Epithelial cell of proximal tubule (primary cell): Measurements from ENCODE around the gene HOXC5. TPM values are rescaled to one million over a fixed set of nuclear protein-coding genes. Genes with fewer than 3 reads are reported as not detected.

Experiments
- DNase-seq: peaks from one replicate; pipeline ENCODE4 v3.0.0-alpha.2; 2011; ENCODE audit warnings: low read depth
- H3K4me3 ChIP-seq: 2 replicates; pipeline ENCODE4 v1.5.1; 2011; ENCODE audit warnings: low read depth, mild to moderate bottlenecking, low read length
- CTCF ChIP-seq: conservative IDR thresholded peaks from 2 replicates; pipeline ENCODE4 v1.5.1; 2012; ENCODE audit warnings: low read depth, mild to moderate bottlenecking, low read length
- total RNA-seq: library from RNA; depleted of rRNA; stranded (reverse); fragments of >200 nt; gene quantifications from 2 replicates; pipeline ENCODE4 v1.2.3, GENCODE V29; 2015

The HOXC5 gene
- total RNA-seq, 1 donor from 2014 or later = 1.2 TPM

- DNase-seq = no peak
- TF ChIP-seq CTCF = no peak
- peak overlapping the region; percentile 98 for H3K4me3 ChIP-seq
Observed at GRCh38 chr12:53986686-53987483, 46.0 kb upstream of the HOXC5 start.

- H3K4me3 ChIP-seq = peak overlapping the region; percentile 98
- no peak for TF ChIP-seq CTCF
- no peak for DNase-seq
Observed at GRCh38 chr12:53987787-53988230, 45.0 kb upstream of the HOXC5 start.

DNA sequence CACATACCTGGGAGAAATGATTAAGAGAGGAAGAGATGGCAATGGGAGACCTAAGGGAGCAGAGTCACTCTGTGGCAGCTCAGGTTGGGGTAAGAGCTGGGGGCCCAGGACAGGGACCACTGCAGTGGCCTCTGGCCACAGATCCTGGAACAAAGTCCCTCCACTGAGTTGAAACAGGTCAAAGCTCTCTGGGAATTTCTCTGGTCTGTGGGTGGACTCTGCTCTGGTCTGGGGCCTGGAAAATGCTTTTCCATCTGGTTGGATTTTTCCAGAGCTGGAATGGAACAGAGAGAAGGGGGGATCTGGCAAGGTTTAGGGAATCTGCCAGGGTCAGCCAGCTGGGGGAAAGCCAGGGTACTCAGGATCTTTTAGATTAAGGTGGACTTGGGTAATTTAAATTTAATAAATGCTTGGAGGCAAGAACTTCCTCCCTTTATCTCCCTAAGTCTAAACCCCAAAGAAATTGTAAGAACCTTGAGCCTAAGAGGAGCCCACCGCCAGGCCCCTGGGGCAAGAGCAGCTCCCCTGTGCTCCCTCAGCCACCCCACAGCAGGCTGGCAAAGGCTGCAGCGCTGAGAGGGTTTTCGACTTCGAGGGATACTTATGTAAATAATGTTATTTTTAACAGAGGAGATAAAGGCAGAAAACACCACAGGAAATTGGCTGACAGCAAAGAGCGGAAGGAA, 44.2 kb upstream of the HOXC5 start:
- no peak for DNase-seq
- H3K4me3 ChIP-seq = peak overlapping the region; percentile 98
- no peak for TF ChIP-seq CTCF

- TF ChIP-seq CTCF = peak; percentile 61
- DNase-seq = no peak
- peak overlapping the region; percentile 98 for H3K4me3 ChIP-seq
Observed at GRCh38 chr12:53989227-53990113, 43.4 kb upstream of the HOXC5 start.

GRCh38 chr12:53990311-53991076, 42.4 kb upstream of the HOXC5 start:
- TF ChIP-seq CTCF = no peak
- no peak for DNase-seq
- H3K4me3 ChIP-seq = peak overlapping the region; percentile 98

DNA sequence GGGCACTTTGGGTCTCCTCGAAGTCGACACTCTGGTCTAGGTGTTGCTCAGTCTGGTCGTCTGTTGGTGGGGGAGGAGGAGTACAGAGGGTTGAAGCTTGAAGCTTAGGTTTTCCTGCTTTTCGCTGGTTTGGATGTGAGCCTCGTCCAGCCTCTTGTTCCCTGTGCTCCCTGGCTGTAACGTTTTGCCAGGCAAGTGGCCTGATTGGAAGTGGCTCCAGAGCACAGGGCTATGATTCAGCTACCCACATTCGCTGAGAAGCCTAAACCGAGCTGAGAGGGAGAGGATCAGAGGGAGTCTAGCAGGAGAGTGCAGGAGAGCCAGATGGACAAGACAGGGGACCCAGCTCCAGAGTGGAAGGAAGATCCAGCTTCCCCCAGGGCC, 41.8 kb upstream of the HOXC5 start:
- peak overlapping the region; percentile 98 for H3K4me3 ChIP-seq
- no peak for DNase-seq
- no peak for TF ChIP-seq CTCF
